ENCODE measurements around the gene BTAF1.

DNA sequence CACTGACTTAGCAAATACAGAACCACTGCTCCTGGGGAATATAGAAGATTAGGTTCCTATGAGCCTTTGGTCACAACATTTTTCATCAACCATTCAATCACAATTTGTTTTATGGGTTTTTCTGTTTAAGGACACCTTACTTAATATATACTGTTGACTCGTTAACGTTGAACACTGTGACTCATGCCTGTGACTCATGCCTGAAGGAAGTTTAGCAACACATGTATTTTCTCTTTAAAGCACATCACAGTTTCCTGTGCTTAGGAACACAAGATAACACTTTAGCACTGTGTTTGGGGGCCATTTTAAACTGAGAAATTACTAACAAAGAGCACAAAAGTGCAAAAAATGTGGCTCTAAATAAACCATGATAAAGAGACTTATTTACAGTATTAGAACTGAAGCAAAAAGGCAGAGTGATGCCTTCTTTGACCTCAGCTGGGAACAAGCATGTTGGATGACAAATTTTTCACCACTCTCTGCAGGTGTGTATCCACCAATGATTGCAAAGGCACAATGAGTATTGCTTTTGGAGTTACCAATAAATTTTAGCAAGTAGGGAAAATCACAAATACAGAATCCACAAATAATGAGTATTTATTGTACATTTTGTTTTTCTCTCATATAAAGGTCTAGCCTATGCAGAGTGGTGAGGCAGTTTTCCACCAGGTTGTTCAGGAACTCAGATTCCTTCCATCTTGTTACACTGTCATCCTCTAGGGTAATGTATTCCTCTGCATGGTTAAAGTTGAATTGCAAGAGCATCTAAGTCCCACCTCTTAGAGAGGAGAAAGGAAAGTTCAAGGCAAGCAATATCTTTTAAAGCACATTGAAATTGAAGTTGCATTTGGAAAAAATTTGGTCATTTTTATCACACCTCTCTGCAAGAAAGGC, 21.5 kb upstream of the BTAF1 start:
- TF ChIP-seq POLR2A (IDR thresholded peaks at IDR 0.05; ENCODE audit: low read length) (no peak), GATA1 (IDR thresholded peaks at IDR 0.05; ENCODE audit: low read depth, low read length) (no peak)

Data from erythroblast (primary cell).